NK-92 treated with Interleukin-12 subunit alpha and Interleukin-12 subunit beta, amount 100 ng/mL, for 24 hours (cell line): ENCODE measurements around the gene SBK2.
A peak's percentile ranks its signal among the peaks of the same experiment; 100 is the strongest.
"Not testable (repeated sequence)": the region's sequence is repeated elsewhere in the genome, so short reads cannot be mapped to it uniquely, and the experiment has no call there.

Experiments used
- DNase-seq: peaks from one replicate; lab custom pipeline; 2025; lab: John Stamatoyannopoulos, UW

SBK2 gene

DNA sequence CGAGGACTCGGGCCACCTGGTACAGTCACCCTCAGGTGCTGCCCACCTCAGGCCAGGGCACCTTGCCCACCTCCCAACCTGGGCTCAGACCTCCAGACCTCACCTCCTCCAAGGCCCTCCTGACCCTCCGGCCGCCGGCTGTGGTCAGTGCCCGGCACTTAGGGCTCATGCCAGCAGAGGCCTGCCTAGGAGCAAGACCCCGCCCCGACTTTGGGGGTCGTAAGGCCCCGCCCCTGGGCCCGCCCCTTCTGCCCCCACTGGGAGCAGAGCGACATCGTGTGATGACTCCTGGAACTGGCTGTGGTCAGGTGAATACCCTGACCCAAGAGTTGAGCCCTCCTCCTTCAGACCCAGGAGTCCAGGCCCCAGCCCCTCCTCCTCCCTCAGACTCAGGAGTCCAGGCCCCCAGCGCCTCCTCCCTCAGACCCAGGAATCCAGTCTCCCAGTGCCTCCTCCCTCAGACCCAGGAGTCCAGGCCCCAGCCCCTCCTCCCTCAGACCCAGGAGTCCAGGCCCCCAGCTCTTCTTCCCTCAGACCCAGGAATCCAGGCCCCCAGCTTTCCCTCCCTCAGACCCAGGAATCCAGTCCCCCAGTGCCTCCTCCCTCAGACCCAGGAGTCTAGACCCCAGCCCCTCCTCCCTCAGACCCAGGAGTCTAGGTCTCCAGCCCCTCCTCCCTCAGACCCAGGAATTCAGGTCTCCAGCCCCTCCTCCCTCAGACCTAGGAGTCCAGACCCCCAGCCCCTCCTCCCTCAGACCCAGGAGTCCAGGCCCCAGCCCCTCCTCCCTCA lies at the start of gene SBK2:
Gene SBK2, minus strand, starts transcription at position 183 of the 790 bp plus-strand sequence. CDS start 839 bp downstream, outside the sequence.
- no peak for DNase-seq

DNA sequence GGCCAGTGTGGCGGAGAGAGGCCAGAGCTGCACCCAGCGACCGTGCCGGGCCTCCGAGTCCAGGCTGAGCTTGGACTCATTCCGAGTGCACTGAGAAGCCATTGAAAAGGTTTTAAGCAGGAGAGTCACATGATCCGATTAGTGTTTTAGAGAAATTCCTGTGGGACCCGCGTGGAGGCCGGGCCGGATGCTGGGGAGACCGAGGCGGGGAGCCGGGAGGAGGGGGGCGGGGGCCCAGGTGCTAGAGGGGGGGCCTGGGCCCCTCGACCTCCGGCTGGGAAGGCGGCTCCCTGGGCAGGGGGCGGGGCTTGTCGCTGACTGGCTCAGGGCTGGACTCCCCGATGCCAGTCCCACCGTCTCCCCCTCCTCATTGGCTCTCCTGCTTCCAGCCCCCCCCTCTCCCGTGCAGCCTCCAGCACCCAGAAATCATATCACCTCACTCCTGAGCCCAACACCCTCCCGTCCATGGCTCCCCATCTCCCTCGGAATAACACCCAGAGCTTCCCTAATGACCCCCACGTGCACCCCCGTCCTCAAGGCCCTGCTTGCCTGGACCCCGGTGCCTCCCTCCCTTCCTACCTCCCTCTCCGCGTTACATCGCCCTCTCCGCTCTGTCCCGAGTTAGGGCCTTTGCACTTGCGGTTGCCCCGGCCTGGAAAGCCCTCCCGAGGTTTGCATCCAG lies 48.9 kb upstream of the SBK2 start:
- no peak for DNase-seq

DNA sequence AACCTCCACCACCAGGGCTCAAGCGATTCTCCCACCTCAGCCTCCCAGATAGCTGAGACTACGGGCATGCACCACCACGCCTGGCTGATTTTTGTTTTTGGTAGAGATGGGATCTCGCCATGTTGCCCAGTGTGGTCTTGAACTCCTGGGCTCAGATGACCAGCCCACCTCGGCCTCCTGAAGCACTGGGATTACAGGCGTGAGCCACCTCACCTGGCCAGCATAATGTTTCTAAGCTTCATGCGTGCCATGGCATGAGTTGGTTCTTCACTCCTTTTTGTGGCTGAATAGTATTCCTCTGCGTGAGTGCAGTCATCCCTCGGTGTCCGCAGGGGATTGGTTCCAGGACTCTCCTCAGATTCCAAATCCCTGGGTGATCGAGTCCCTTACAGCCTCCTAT lies 47.9 kb upstream of the SBK2 start:
- DNase-seq: no peak

- not testable (repeated sequence) for DNase-seq
These were observed 47.0 kb upstream of the SBK2 start for GRCh38 chr19:55583897-55584296.

DNA sequence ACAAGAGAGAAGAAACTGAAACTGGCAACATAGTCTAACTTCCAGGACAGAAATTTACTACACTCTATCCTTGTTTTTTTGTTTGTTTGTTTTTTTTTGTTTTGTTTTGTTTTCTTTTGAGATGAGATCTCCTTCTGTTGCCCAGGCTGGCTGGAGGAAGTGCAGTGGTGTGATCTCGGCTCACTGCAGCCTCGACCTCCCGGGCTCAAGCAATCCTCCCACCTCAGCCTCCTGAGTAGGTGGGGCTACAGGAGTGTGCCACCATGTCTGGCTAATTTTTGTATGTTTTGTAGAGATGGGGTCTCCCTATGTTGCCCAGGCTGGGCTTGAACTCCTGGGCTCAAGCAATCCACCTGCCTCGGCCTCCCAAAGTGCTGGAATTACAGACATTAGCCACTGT lies 45.4 kb upstream of the SBK2 start:
- DNase-seq: not testable (repeated sequence)

GRCh38 chr19:55581823-55582223 lies 44.9 kb upstream of the SBK2 start:
- DNase-seq: no peak

GRCh38 chr19:55581145-55581822 lies 44.4 kb upstream of the SBK2 start:
- no peak for DNase-seq

DNA sequence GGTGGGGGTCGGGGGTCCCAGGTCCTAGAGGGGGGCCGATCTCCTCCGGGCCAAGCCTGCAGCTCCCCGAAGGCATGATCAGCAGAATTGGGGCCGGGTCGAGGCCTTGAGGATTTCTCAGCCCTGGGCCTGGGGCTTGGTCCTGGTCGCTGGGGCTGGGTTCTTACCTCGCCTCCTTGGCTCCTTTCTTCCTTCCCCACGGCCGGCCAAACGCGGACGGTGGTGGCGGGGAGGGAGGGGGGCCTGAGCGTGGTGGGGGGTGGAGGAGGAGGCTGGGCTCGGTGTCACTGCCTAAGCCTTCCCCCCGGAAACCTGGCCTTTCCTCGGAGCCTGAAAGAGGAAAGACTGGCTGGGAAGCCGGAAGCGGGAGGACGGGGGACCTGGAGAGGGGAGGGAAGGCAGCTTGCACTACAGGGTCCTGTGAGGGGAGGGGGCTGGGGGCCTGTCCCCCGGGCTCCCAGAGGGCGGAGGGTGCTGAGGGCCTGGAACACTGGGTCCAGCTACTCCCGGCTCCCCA lies 43.8 kb upstream of the SBK2 start, which contains the start of gene ZNF579:
Gene ZNF579, minus strand, starts transcription at position 221 of the 517 bp plus-strand sequence. CDS start 1,209 bp downstream, outside the sequence.
- DNase-seq: peak; percentile 74

DNA sequence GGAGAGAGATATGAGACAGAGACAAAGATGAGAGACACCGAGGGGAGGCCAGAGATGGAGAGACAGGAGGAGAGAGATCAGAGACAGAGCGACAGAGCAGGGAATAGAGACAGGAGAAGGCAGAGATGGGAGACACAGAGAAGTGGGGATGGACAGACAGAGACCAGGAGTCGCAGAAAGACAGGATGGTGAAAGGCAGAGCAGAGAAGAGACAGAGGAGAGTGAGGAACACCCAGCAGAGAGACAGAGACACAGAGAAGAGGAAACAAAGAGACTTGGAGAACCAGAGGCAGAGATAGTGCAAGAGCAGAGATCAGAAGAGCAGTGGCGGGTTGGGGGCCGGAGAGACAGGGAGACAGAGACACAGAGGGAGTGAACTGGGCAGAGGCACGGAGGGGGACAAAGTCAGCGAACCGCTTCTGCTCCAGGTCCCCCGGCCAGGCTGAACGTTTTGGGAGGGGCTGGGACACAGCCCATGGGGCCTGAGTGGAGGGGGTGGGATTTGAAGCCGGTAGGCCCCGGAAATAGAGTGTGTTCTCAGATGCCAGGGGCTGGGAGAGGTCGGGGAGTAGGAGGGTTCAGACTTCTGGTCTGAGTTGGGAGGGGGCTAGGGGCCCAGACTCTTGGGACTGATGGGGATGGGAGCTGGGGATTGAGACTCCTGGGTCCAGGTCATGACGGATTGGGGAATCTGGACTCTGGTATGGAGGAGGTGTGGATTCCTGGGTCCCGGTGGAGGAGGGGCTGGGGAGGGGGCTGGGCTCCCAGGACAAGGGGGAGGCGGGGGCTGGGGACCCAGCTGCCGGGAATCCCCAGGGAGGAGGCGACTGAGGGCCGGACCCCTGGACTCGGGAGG lies 43.1 kb upstream of the SBK2 start:
- DNase-seq: no peak

GRCh38 chr19:55578761-55579747 lies 42.1 kb upstream of the SBK2 start:
- no peak for DNase-seq

- no peak for DNase-seq
These were observed 41.3 kb upstream of the SBK2 start for GRCh38 chr19:55578031-55578760.

DNA sequence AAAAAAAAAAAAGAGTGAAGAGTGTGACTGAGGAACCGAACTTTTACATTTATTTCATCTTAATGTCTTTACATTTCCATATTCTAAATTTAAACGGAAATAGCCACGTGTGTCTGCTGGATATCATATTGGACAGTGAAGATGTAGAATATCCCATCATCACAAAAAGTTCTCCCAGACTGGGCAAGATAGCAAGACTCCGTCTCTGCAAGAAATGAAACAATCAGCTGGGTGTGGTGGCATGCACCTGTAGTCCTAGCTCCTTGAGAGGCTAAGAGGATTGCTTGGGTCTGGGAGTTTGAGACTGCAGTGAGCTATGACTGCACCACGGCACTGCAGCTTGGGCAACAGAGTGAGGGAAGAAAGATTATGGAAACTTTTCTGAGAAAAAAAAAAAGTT lies 39.8 kb upstream of the SBK2 start:
- DNase-seq: no peak

DNA sequence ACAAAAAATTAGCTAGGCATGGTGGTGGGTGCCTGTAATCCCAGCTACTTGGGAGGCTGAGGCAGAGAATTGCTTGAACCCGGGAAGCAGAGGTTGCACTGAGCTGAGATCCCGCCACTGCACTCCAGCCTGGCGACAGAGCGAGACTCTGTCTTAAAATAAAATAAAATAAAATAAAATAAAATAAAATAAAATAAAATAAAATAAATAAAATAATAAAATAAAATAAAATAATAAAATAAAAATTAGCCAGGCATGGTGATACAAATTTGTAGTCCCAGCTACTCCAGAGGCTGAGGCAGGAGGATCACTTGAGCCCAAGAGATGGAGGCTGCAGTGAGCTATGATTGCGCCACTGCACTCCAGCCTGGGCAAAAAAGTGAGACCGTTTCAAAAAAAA lies 37.0 kb upstream of the SBK2 start:
- DNase-seq: not testable (repeated sequence)

GRCh38 chr19:55569477-55569876 lies 32.5 kb upstream of the SBK2 start:
- not testable (repeated sequence) for DNase-seq

DNA sequence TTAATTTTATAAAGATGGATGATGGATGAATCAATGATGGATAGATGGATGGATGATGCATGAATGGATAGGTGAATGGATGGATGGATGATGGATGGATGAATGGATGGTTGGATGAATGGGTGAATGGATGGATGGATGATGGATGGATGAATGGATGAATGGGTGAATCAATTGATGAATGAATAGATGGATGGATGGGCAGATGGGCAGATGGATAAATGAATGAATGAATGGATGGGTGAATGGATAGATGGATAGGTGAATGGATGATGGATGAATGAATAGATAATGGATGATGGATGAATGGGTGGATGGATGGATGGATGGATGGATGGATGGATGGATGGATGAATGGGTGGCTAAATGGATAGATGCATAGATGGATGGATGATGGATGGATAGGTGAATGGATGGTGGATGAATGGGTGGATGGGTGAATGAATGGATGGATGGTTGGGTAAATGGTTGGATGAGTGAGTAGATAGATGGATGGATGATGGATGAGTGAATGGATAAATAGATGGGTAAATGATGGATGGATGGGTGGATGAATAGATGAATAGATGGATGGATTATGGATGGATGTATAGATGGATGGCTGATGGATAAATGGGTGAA lies 30.9 kb upstream of the SBK2 start:
- DNase-seq: no peak

GRCh38 chr19:55566823-55567222 lies 29.9 kb upstream of the SBK2 start:
- DNase-seq: no peak

GRCh38 chr19:55563261-55563690 lies 26.3 kb upstream of the SBK2 start:
- DNase-seq: no peak

GRCh38 chr19:55559684-55560083 lies 22.8 kb upstream of the SBK2 start:
- DNase-seq: no peak

DNA sequence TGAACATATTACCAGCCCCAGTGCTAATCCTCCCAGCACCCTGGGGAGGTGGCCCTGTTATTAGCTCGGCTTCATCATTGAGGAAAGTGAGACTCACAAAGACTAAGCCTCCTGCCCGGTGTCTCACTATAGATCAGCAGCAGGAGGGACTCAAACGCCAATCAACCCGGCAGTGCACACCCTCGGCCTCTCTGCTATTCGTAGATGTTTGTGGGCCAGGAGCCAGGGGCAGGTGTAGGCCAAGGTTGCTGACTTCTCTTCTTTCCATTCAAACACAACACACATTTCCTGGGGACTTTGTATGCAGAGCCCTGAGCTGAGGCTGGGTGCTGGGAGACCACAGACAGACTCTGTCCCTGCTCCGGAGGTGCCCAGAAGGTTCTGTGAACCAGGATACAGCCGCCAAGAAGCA lies 17.8 kb upstream of the SBK2 start:
- no peak for DNase-seq
